ENCODE results near the gene AOPEP.

Gene AOPEP

DNA sequence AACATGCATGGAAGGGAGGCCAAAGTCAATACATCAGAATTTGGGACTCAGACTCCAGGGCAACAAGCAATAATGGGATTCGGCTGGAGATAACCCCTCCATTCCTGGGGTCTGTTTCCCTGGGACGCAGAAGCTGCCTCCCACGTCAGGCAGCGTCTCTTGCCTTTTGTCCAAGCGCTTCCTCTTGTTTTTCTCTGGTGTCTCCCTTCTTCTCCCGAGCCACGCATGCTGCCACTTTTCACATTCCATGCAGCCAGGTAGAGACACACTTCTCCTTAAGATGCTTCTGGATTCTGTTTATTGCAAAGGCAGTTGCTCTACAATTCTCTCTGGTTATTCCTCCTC lies 267.3 kb downstream of the AOPEP start:
- no peak for DNase-seq (ENCODE audit: low spot score)

GRCh38 chr9:94995048-94995693 lies 268.7 kb downstream of the AOPEP start:
- DNase-seq (ENCODE audit: low spot score), result no peak

GRCh38 chr9:94996641-94997040 lies 270.1 kb downstream of the AOPEP start:
- DNase-seq (ENCODE audit: low spot score), result no peak

- no peak for DNase-seq (ENCODE audit: low spot score)
Observed at GRCh38 chr9:94997727-94998126, 271.2 kb downstream of the AOPEP start.

- DNase-seq (ENCODE audit: low spot score), result no peak
Observed at GRCh38 chr9:94999832-95000231, 273.3 kb downstream of the AOPEP start.

- DNase-seq (ENCODE audit: low spot score), result no peak
Observed at GRCh38 chr9:95000821-95001220, 274.3 kb downstream of the AOPEP start.

DNA sequence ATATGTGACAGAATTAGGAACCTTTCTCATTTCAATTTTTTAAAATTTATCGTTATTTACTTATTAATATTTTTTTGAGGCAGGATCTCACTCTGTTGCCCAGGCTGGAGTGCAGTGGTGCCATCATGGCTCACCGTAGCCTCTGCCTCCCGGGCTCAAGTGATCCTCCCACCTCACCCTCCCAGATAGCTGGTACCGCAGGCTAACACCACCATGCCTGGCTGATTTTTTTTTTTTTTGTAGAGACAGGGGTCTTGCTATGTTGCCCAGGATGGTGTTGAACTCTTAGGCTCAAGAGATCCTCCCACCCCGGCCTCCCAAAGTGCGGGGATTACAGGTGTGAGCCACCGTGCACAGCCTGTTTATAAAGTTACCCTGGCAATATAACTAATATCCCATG lies 275.2 kb downstream of the AOPEP start:
- DNase-seq (ENCODE audit: low spot score), result no peak

DNA sequence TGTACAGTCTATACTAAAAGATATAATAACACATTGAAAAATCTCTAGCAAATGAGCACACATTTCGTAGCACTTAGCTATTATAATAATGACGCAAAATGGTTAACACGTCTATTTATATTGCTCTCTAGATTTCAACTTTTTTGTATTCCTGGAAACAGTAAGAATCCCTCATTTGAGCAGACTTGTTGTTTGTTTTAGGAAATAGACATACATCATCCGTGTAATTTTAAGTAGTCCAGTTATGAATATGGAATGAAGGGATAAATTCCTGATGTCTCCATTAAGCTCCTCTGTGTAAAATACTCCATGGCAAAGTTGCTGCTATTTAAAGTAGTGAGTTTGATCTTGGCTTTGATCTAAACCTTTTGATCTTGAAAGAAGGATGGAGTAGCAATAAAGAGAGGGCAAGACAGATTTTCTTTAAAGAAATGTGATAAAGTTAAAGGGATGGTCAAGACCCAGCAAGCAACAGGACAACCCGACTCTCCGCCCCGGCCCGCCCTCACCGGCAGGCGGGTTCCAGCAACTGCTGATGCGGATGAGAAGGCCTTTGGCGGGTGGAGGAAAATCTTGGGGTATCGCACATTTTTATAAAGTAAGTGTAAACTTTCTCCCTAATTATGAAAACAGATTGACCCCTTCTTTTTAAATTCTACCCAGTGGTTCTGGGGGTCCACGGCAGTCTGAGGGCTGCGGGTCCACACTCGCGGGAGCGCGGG lies 277.4 kb downstream of the AOPEP start:
- DNase-seq (ENCODE audit: low spot score), result peak; percentile 13

GRCh38 chr9:95004411-95005277 lies 278.1 kb downstream of the AOPEP start:
- DNase-seq (ENCODE audit: low spot score), result peak; percentile 27

DNA sequence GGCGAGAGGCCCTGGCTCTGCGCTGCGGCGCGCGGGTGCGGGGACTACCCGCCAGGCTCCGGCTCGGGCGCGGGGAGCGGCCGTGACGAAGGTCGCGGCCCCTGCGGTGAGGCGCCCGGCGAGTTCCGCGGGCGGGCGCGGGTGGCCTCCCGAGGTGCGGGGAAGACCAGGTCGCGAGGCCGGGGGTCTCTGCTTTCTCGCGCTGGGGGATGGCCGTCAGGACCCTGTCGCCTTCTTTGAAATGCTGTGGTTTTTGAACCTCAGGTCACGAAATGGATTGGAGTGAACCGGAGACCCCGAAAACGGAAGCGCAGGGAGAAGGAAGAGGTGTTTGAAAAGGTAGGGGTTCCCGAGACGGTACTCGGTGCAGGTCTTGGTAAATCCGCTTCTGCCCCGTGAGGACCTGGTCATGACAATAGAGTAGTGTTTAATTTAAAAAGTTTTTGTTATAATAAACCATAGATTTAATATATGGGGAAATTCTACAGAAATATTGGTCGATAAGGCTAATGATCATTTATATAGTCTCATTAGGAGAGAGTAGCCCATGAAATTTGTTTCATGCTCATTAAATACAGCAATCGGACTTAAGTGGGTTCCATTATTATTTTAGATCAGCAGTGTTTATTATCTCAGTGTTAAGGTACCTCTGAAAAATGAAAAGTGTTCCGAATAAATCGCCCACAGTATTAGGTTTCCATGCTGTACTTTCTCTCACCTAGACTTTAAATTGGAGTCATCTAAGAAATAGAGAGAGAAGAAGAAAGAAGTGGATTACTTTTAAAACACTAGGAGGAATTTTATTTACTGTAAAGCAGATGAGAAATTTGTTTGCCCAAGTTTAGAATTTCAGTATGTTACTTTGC lies 279.0 kb downstream of the AOPEP start:
- no peak for DNase-seq (ENCODE audit: low spot score)

GRCh38 chr9:95007226-95007869 lies 280.8 kb downstream of the AOPEP start:
- no peak for DNase-seq (ENCODE audit: low spot score)

DNA sequence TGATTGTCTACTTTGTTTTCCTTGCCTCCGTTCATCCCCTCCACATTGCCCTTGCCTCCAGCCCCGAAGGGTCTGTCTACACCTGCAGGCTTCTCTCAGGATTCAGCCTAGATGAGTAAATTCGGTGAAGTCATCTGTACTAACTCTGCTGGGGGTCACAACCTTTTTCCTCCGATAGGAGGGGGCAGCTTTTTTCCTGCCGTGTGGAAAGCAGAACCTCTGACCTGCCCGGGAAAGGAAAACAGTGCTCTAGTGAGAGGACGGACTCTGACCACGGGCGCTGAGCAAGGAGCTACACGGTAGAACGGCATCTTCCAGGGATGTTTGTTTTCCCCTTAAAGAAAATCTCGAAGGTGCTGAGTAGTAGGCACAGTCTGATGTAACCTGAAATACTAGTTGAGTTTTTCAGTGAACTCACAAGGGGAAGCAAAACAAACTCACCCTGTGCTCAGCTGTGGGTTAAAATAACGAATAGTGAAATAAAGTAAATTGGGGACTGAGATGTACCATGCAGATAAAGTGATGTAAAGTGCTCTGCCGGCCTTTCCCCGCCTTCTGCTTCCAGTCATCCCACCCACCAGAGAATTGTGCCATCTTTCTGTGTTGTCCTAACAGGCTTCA lies 281.8 kb downstream of the AOPEP start:
- DNase-seq (ENCODE audit: low spot score), result no peak

- no peak for DNase-seq (ENCODE audit: low spot score)
Observed at GRCh38 chr9:95009459-95009858, 283.0 kb downstream of the AOPEP start.

GRCh38 chr9:95010431-95010838 lies 283.9 kb downstream of the AOPEP start:
- no peak for DNase-seq (ENCODE audit: low spot score)

- no peak for DNase-seq (ENCODE audit: low spot score)
Observed at GRCh38 chr9:95012035-95012708, 285.7 kb downstream of the AOPEP start.

GRCh38 chr9:95012902-95013301 lies 286.4 kb downstream of the AOPEP start:
- no peak for DNase-seq (ENCODE audit: low spot score)

DNA sequence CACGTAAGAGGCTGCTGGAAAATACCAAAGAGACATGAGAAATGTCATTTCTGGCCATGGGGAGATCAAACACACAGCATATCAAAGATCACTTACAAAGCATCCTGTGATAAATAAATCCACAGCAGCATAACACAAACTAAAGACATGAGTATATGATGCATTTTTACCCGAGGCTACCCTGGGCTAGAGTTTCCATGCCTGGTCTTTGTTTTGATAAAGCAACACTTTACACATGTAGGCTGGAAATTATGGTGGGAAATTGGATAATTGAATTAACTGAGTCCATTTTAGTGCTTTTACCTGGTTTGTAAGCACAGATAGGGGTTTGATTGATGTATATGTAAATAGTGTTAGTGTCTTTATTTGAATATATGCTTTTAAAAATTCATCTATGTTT lies 288.4 kb downstream of the AOPEP start:
- DNase-seq (ENCODE audit: low spot score), result no peak

DNA sequence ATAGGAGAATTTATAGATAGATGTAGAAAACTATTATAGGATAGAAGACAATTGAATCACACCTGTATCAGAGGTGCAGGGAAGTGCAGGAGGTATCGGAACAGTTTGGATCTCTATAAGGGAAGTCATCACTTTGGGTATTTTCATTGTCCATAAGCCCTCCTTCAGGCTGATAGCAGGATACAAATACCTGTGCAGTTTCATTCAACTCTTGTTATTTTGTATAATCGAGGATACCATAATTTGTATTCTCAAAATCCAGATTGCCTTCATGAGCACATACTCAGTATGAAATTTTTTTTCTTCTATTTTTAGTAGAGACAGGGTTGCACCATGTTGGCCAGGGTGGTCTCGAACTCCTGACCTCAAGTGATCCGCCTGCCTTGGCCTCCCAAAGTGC lies 289.1 kb downstream of the AOPEP start:
- DNase-seq (ENCODE audit: low spot score), result no peak

GRCh38 chr9:95017062-95017461 lies 290.6 kb downstream of the AOPEP start:
- no peak for DNase-seq (ENCODE audit: low spot score)

DNA sequence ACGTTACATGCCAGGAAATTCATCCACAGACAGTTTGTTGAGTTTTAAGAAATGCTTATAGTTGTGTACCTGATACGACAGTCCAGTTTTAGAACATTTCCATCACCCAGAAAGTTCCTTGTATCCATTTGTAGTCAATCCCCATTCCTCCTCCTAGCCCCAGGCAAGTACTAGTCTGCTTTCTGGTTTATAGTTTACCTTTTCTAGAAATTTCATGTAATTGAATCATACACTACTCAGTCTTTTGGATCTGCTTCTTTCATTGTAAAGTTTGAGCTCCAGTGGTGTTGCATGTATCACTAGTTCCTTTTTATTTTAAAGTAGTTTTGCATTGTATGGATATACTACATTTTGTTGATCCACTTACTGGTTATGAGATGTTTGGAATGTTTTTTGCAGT lies 291.2 kb downstream of the AOPEP start:
- no peak for DNase-seq (ENCODE audit: low spot score)

All from germinal center (tissue), 1 donor.